GM12873 (cell line): Measurements from ENCODE around the gene NAA15.

Experiments
- CTCF ChIP-seq: IDR thresholded peaks from 2 replicates; pipeline ENCODE4 v1.5.1; 2012; ENCODE audit warnings: low read depth, mild to moderate bottlenecking, moderate library complexity, low read length, control low read depth; ENCODE audit not compliant: insufficient read depth; ENCODE audit errors: missing control alignments

NAA15 gene

GRCh38 chr4:139301113-139301820 is at the start of gene NAA15:
Gene NAA15, plus strand, starts transcription at chr4:139301505. Its CDS starts 273 bp downstream, at chr4:139301778.
- no peak for TF ChIP-seq CTCF

GRCh38 chr4:139253046-139253445 is 48.3 kb upstream of the NAA15 start:
- TF ChIP-seq CTCF, result no peak

- TF ChIP-seq CTCF, result no peak
Measured at GRCh38 chr4:139253713-139254112, 47.6 kb upstream of the NAA15 start.

GRCh38 chr4:139256349-139256748 is 45.0 kb upstream of the NAA15 start:
- TF ChIP-seq CTCF, result no peak

- no peak for TF ChIP-seq CTCF
Measured at GRCh38 chr4:139265654-139266053, 35.7 kb upstream of the NAA15 start.

- TF ChIP-seq CTCF, result no peak
Measured at GRCh38 chr4:139266208-139266582, 35.1 kb upstream of the NAA15 start.

GRCh38 chr4:139266583-139267257 is 34.6 kb upstream of the NAA15 start:
- TF ChIP-seq CTCF, result peak; percentile 4
